GM18526 (cell line): ENCODE measurements around the gene CYP26A1.

Experiments used
- POLR2A ChIP-seq: IDR thresholded peaks from 3 replicates; pipeline ENCODE4 v1.6.1; 2011; ENCODE audit not compliant: insufficient read length; ENCODE audit errors: extremely low read depth

The CYP26A1 gene

GRCh38 chr10:93061594-93062513 is 11.8 kb upstream of the CYP26A1 start:
- no peak for TF ChIP-seq POLR2A

- TF ChIP-seq POLR2A, result no peak
These were observed 11.1 kb upstream of the CYP26A1 start for GRCh38 chr10:93062514-93063143.

GRCh38 chr10:93063144-93063976 is 10.3 kb upstream of the CYP26A1 start:
- TF ChIP-seq POLR2A, result no peak

GRCh38 chr10:93063977-93064660 is 9.6 kb upstream of the CYP26A1 start:
- TF ChIP-seq POLR2A, result no peak

GRCh38 chr10:93064874-93065660 is 8.6 kb upstream of the CYP26A1 start:
- no peak for TF ChIP-seq POLR2A

- no peak for TF ChIP-seq POLR2A
These were observed 7.8 kb upstream of the CYP26A1 start for GRCh38 chr10:93065675-93066543.

GRCh38 chr10:93066544-93066913 is 7.2 kb upstream of the CYP26A1 start:
- no peak for TF ChIP-seq POLR2A

GRCh38 chr10:93067443-93068365 is 6.0 kb upstream of the CYP26A1 start:
- TF ChIP-seq POLR2A, result no peak

- no peak for TF ChIP-seq POLR2A
These were observed 5.1 kb upstream of the CYP26A1 start for GRCh38 chr10:93068411-93069244.

- TF ChIP-seq POLR2A, result no peak
These were observed 4.5 kb upstream of the CYP26A1 start for GRCh38 chr10:93069245-93069561.

GRCh38 chr10:93070378-93071176 is 3.1 kb upstream of the CYP26A1 start:
- TF ChIP-seq POLR2A, result no peak
